Caco-2 (cell line): ENCODE results near the gene IGLL5. TPM values are rescaled to one million over a fixed set of nuclear protein-coding genes. Genes with fewer than 3 reads are reported as not detected.
"Not testable (repeated sequence)": the region's sequence is repeated elsewhere in the genome, so short reads cannot be mapped to it uniquely, and the experiment has no call there.

Source experiments
- BruUV-seq: library from RNA; stranded (reverse); fragments of 400-500 nt; replicated peaks from 2 replicates; lab custom pipeline; 2021; lab: Mats Ljungman, UMichigan
- CTCF ChIA-PET: fragments of 300-600 bp; sonication (Branson Sonifier 250); formaldehyde crosslinking; loops from one replicate; lab custom pipeline; 2022; ENCODE audit warnings: antibody characterized with exemption; lab: Charles Lee
- POLR2A ChIA-PET: fragments of 300-600 bp; sonication (Branson Sonifier 250); formaldehyde crosslinking; loops from one replicate; lab custom pipeline; 2022; ENCODE audit warnings: antibody characterized with exemption; lab: Charles Lee
- DNase-seq, 2 experiments: peaks; one replicate each; pipeline versions ENCODE4 v3.0.0 to v3.0.0-alpha.2; 2020 to 2022
- H3K27me3 ChIP-seq: replicated peaks from 2 replicates; pipeline ENCODE4 v1.6.0; 2011; ENCODE audit warnings: low read length; ENCODE audit not compliant: control insufficient read depth, insufficient read depth
- H3K36me3 ChIP-seq: 2 replicates; pipeline ENCODE4 v1.5.1; 2011; ENCODE audit warnings: low read length; ENCODE audit not compliant: control insufficient read depth, insufficient read depth
- H3K4me1 ChIP-seq: fragments of 250-450 bp; sonication (Bioruptor Pico); 2 replicates; pipeline ENCODE4 v1.5.1; 2020; ENCODE audit warnings: mild to moderate bottlenecking
- H3K4me3 ChIP-seq: 2 replicates; pipeline ENCODE4 v1.5.1; 2011; ENCODE audit warnings: low read depth, mild to moderate bottlenecking, control low read depth, low read length
- H3K9me3 ChIP-seq: fragments of 250-450 bp; sonication (Bioruptor Pico); 2 replicates; pipeline ENCODE4 v1.5.1; 2020; ENCODE audit warnings: mild to moderate bottlenecking, moderate library complexity
- H3K27ac Mint-ChIP-seq: one replicate; pipeline ENCODE4 v1.8.0; 2022; ENCODE audit warnings: mixed read lengths; ENCODE audit not compliant: unreplicated experiment
- H3K27me3 Mint-ChIP-seq: one replicate; pipeline ENCODE4 v1.8.0; 2022; ENCODE audit warnings: mixed read lengths; ENCODE audit not compliant: insufficient read depth, unreplicated experiment
- H3K36me3 Mint-ChIP-seq: one replicate; pipeline ENCODE4 v1.8.0; 2022; ENCODE audit warnings: mild to moderate bottlenecking, mixed read lengths; ENCODE audit not compliant: insufficient read depth, unreplicated experiment
- H3K4me1 Mint-ChIP-seq: one replicate; pipeline ENCODE4 v1.8.0; 2022; ENCODE audit warnings: low read depth, mixed read lengths; ENCODE audit not compliant: unreplicated experiment
- H3K4me3 Mint-ChIP-seq: one replicate; pipeline ENCODE4 v1.8.0; 2022; ENCODE audit warnings: mild to moderate bottlenecking, moderate library complexity, mixed read lengths; ENCODE audit not compliant: unreplicated experiment
- H3K9me3 Mint-ChIP-seq: one replicate; pipeline ENCODE4 v1.8.0; 2022; ENCODE audit warnings: mixed read lengths; ENCODE audit not compliant: unreplicated experiment
- CTCF ChIP-seq, 2 experiments: fragments of 200-600 bp in 1 of 2; IDR thresholded peaks; 1 replicate in 1 of 2; 2 replicates in 1 of 2; pipeline versions ENCODE4 v1.5.1 to v1.8.0; 2011 to 2022; ENCODE audit warnings: antibody characterized with exemption in 1 of 2, control low read depth in 1 of 2, inconsistent platforms in 1 of 2, low read depth in 1 of 2, low read length in 1 of 2, mild to moderate bottlenecking in 1 of 2, moderate library complexity in 1 of 2; ENCODE audit not compliant: insufficient read depth in 1 of 2, severe bottlenecking in 1 of 2, unreplicated experiment in 1 of 2
- intact Hi-C: fragments of 100-400 bp; cut with micrococcal nuclease; formaldehyde crosslinking; loops from one replicate; pipeline ENCODE4 v1.10.0; 2022; ENCODE audit not compliant: unreplicated experiment
- total RNA-seq: library from RNA; stranded (reverse); gene quantifications from 2 replicates; pipeline ENCODE4 v1.2.3, GENCODE V29; 2022

IGLL5 gene
- total RNA-seq, 1 experiment from 2014 or later, result not detected

DNA sequence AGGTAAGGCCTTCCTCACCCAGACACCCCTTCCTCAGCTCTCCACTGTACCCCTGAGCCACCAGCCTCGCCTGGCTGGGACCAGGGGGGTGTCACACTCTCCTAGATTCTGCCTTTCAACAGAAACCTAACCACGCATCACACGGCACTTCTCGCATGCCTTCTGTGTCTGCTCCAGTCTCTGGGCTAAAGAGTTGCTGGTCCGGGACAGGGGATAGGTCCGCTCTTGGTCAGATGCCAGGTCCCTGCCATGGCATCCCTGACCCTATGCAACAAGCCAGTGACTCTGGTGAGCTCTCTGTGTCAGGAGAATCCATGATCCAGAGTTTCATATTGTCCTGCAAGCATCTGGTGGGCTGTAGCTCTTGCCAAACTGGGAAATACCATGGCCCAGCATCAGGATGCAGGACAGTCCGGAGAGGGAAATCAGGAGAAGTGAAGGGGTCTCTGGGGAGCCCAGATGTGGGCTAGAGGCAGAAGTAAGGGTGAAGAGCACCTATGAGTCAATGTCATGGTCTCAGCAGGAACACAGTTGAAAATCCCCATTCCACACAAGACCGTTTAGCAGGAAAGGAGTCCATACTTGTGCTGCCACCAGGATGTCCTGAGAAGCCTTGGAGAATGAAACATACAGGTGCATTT lies 14.1 kb downstream of the IGLL5 start:
- Histone ChIP-seq H3K4me3 (no peak overlapping the region), H3K4me1 (no peaks in the 10 kb centered on the region), H3K27me3 (no peaks in the 10 kb centered on the region), H3K9me3 (no peaks in the 10 kb centered on the region), H3K36me3 (no peaks in the 10 kb centered on the region)
- Mint-ChIP-seq H3K27ac (no peak overlapping the region), H3K36me3 (no peaks in the 10 kb centered on the region), H3K9me3 (no peaks in the 10 kb centered on the region), H3K4me3 (no peak overlapping the region), H3K4me1 (no peaks in the 10 kb centered on the region), H3K27me3 (peaks cover under 1% of the 10 kb centered on the region)
- no peak for TF ChIP-seq CTCF (IDR thresholded peaks at IDR 0.05; ENCODE audit: insufficient read depth in 1 of 2, low read depth in 1 of 2, low read length in 1 of 2, severe bottlenecking in 1 of 2, unreplicated experiment in 1 of 2)
- CTCF ChIA-PET, result interaction anchor here (1.4 kb wide), 1 partner anchor 18 kb away, joined by 5 read pairs; no protein-coding TSS in a partner anchor
- BruUV-seq, result no TSS peak
- intact Hi-C loops, result no loop called here
- no peak for DNase-seq
- POLR2A ChIA-PET, result no interaction called here

- BruUV-seq, result no TSS peak
- TF ChIP-seq CTCF (IDR thresholded peaks at IDR 0.05; ENCODE audit: insufficient read depth in 1 of 2, low read depth in 1 of 2, low read length in 1 of 2, severe bottlenecking in 1 of 2, unreplicated experiment in 1 of 2), result no peak
- no peaks in the 10 kb centered on the region for H3K4me1 ChIP-seq
These were observed 14.8 kb downstream of the IGLL5 start for GRCh38 chr22:22902247-22903001.

GRCh38 chr22:22903355-22903777 lies 15.8 kb downstream of the IGLL5 start:
- ChIA-PET POLR2A (no interaction called here), CTCF (no interaction called here)
- Histone ChIP-seq H3K36me3 (no peaks in the 10 kb centered on the region), H3K4me1 (no peaks in the 10 kb centered on the region), H3K27me3 (no peaks in the 10 kb centered on the region), H3K9me3 (no peaks in the 10 kb centered on the region), H3K4me3 (no peak overlapping the region)
- no peak for DNase-seq
- intact Hi-C loops, result no loop called here
- Mint-ChIP-seq H3K4me3 (no peak overlapping the region), H3K27ac (no peak overlapping the region), H3K4me1 (no peaks in the 10 kb centered on the region), H3K36me3 (no peaks in the 10 kb centered on the region), H3K9me3 (no peaks in the 10 kb centered on the region), H3K27me3 (peaks cover 3% of the 10 kb centered on the region)
- no peak for TF ChIP-seq CTCF (IDR thresholded peaks at IDR 0.05; ENCODE audit: insufficient read depth in 1 of 2, low read depth in 1 of 2, low read length in 1 of 2, severe bottlenecking in 1 of 2, unreplicated experiment in 1 of 2)
- BruUV-seq, result no TSS peak

More at GRCh38 chr22:22902247-22903001, 14.8 kb downstream of the IGLL5 start:
- Mint-ChIP-seq H3K27me3 (peaks cover 3% of the 10 kb centered on the region), H3K4me3 (no peak overlapping the region), H3K9me3 (no peaks in the 10 kb centered on the region), H3K27ac (no peak overlapping the region), H3K4me1 (no peaks in the 10 kb centered on the region), H3K36me3 (no peaks in the 10 kb centered on the region)
- H3K36me3 ChIP-seq, result no peaks in the 10 kb centered on the region
- H3K27me3 ChIP-seq, result no peaks in the 10 kb centered on the region
- DNase-seq, result no peak
- intact Hi-C loops, result no loop called here
- H3K4me3 ChIP-seq, result no peak overlapping the region
- no peaks in the 10 kb centered on the region for H3K9me3 ChIP-seq
- ChIA-PET POLR2A (no interaction called here), CTCF (interaction anchor here (1.4 kb wide), 1 partner anchor 18 kb away, joined by 5 read pairs; no protein-coding TSS in a partner anchor)

DNA sequence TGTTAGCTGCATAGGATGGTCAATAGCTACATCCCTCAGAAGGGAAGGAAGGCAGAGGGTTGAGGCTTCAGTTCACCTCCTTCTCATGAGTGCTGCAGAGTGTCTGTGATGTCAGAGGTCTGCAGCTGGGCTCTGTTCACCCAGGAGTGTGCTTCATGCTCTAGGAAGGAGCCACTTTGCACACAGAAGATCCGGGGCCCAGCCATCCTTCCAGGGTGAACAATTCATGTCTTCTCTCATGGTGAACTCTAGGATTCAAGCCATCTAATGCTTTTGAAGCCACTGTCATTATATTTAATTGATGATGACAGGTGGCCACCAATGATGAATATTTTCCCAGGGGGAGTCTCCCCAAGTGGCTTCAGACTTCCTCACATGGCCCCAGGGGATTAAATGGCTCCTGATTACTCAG lies 16.2 kb downstream of the IGLL5 start:
- H3K27me3 Mint-ChIP-seq, H3K4me1 Mint-ChIP-seq, H3K27me3 ChIP-seq, DNase-seq, H3K9me3 Mint-ChIP-seq, POLR2A ChIA-PET, CTCF ChIA-PET, H3K27ac Mint-ChIP-seq, intact Hi-C loops, H3K4me1 ChIP-seq, H3K4me3 Mint-ChIP-seq, H3K36me3 Mint-ChIP-seq, BruUV-seq, H3K36me3 ChIP-seq, H3K4me3 ChIP-seq, H3K9me3 ChIP-seq: not testable (repeated sequence)
